ENCODE data around the gene ANTXR1. TPM values are rescaled to one million over a fixed set of nuclear protein-coding genes. Genes with fewer than 3 reads are reported as not detected.

The ANTXR1 gene
- total RNA-seq, 1 experiment from 2014 or later, result 25.7 TPM

- no peaks in the 10 kb centered on the region for H3K4me1 ChIP-seq (ENCODE audit: control insufficient read depth in 1 of 2, insufficient read depth in 2 of 2, low read length in 2 of 2)
- RAD21 ChIA-PET (ENCODE audit: low non-redundant PET in 1 of 2, low total read pairs in 2 of 2, uncharacterized antibody in 2 of 2, unreplicated experiment in 2 of 2), result no interaction called here
- H3K27me3 ChIP-seq (ENCODE audit: insufficient read depth, low read length), result no peaks in the 10 kb centered on the region
- no peaks in the 10 kb centered on the region for H3K36me3 ChIP-seq (ENCODE audit: control insufficient read depth in 1 of 2, insufficient read depth in 2 of 2, low read length in 2 of 2)
- H3K27ac ChIP-seq (ENCODE audit: low read depth, low read length), result no peak overlapping the region
- H3K4me3 ChIP-seq (replicated peaks in 1 of 2; ENCODE audit: low read depth in 1 of 2, low read length in 2 of 2), result no peak overlapping the region
- intact Hi-C loops (cut with micrococcal nuclease), result no loop called here
- CTCF ChIA-PET, result no interaction called here
- H4K20me1 ChIP-seq (ENCODE audit: insufficient read depth), result no peaks in the 10 kb centered on the region
- no TSS peak for BruUV-seq (replicated peaks)
- DNase-seq (ENCODE audit: low read depth, low spot score) (no peak), ATAC-seq (no peak)
- POLR2A ChIA-PET, result no interaction called here
- H3K79me2 ChIP-seq (ENCODE audit: insufficient read depth, low read length), result no peaks in the 10 kb centered on the region
- no peak overlapping the region for H3K4me2 ChIP-seq (ENCODE audit: low read length)
- no peak overlapping the region for H2AFZ ChIP-seq (ENCODE audit: low read depth, low read length, poor library complexity, severe bottlenecking)
- no peaks in the 10 kb centered on the region for H3K9me2 ChIP-seq (ENCODE audit: insufficient read depth)
- H3K9ac ChIP-seq (ENCODE audit: low read length), result no peak overlapping the region
- TF ChIP-seq ZFX (IDR thresholded peaks at IDR 0.05) (no peak), YY1 (IDR thresholded peaks at IDR 0.05; ENCODE audit: extremely low read depth, insufficient replicate concordance, low read depth, low read length) (no peak), CBX3 (IDR thresholded peaks at IDR 0.05; ENCODE audit: low read depth) (no peak), JUND (IDR thresholded peaks at IDR 0.05) (no peak), SP1 (IDR thresholded peaks at IDR 0.05; ENCODE audit: low read depth) (no peak), ZBTB33 (IDR thresholded peaks at IDR 0.05; ENCODE audit: extremely low read depth, insufficient replicate concordance, low read length) (no peak), ZNF274 (IDR thresholded peaks at IDR 0.05; ENCODE audit: low read depth, low read length) (no peak), MAX (IDR thresholded peaks at IDR 0.05) (no peak)
- no peaks in the 10 kb centered on the region for H3K9me3 ChIP-seq (ENCODE audit: control insufficient read depth in 1 of 2, insufficient read depth in 1 of 2, low read depth in 1 of 2, low read length in 2 of 2)
Measured at GRCh38 chr2:69043736-69044400, 30.9 kb downstream of the ANTXR1 start.

All from HCT116 (cell line).